ENCODE data around the gene DOCK11.

The DOCK11 gene

DNA sequence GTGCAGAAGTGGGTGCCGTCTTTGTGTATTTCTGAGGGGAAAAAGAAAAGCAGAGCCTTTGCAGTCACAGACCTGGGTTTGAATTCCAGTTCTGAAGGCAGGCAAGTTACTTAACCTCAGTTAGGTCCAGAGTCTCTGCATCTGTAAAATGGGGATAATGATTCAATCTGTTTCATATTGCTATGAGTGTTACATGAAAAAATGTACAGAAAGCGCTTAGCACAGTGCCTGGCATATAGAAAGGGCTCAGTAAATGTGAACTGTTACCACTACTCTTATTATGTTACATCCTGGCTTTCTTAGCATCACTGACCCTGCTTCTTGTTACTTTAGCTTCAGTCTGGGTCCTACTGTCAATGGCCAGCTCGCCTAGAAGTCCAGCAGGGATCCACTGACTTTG is 45.9 kb downstream of the DOCK11 start:
- no peak for TF ChIP-seq SIN3A (IDR thresholded peaks at IDR 0.05; ENCODE audit: borderline replicate concordance, insufficient read depth, low read length)
- no peak for TF ChIP-seq POLR2AphosphoS5 (IDR thresholded peaks at IDR 0.05; ENCODE audit: low read depth, low read length)
- TF ChIP-seq FOXP2 (optimal IDR thresholded peaks at IDR 0.05; ENCODE audit: borderline replicate concordance, extremely low read depth, extremely low read length, insufficient read depth), result no peak
- TF ChIP-seq, protein P1, sequence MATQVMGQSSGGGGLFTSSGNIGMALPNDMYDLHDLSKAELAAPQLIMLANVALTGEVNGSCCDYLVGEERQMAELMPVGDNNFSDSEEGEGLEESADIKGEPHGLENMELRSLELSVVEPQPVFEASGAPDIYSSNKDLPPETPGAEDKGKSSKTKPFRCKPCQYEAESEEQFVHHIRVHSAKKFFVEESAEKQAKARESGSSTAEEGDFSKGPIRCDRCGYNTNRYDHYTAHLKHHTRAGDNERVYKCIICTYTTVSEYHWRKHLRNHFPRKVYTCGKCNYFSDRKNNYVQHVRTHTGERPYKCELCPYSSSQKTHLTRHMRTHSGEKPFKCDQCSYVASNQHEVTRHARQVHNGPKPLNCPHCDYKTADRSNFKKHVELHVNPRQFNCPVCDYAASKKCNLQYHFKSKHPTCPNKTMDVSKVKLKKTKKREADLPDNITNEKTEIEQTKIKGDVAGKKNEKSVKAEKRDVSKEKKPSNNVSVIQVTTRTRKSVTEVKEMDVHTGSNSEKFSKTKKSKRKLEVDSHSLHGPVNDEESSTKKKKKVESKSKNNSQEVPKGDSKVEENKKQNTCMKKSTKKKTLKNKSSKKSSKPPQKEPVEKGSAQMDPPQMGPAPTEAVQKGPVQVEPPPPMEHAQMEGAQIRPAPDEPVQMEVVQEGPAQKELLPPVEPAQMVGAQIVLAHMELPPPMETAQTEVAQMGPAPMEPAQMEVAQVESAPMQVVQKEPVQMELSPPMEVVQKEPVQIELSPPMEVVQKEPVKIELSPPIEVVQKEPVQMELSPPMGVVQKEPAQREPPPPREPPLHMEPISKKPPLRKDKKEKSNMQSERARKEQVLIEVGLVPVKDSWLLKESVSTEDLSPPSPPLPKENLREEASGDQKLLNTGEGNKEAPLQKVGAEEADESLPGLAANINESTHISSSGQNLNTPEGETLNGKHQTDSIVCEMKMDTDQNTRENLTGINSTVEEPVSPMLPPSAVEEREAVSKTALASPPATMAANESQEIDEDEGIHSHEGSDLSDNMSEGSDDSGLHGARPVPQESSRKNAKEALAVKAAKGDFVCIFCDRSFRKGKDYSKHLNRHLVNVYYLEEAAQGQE (IDR thresholded peaks at IDR 0.05; ENCODE audit: insufficient read depth in 1 of 2, low read depth in 2 of 2, low read length in 2 of 2), result no peak
- TF ChIP-seq TAF1 (IDR thresholded peaks at IDR 0.05; ENCODE audit: borderline replicate concordance, insufficient read depth, low read length), result no peak

DNA sequence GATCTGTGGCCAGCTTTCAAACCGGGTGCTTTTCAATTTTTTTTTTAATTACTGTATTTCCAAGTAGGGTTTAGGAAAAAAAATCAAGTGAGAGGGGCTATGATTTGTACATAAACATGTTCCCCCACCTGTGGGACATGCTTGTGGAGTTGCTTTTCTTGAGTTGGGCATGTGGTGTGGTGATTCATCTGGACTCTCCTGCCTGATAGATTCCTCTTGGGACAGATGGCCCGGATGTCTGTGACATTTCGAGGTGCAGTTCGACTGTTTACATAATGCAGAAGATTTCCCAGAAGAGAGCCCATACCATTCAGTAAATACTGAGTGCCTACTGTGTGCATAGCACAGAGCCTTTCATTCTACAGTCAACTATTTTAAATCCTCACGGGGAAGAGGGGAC is 49.9 kb downstream of the DOCK11 start:
- TF ChIP-seq FOXP2 (optimal IDR thresholded peaks at IDR 0.05; ENCODE audit: borderline replicate concordance, extremely low read depth, extremely low read length, insufficient read depth), result no peak

DNA sequence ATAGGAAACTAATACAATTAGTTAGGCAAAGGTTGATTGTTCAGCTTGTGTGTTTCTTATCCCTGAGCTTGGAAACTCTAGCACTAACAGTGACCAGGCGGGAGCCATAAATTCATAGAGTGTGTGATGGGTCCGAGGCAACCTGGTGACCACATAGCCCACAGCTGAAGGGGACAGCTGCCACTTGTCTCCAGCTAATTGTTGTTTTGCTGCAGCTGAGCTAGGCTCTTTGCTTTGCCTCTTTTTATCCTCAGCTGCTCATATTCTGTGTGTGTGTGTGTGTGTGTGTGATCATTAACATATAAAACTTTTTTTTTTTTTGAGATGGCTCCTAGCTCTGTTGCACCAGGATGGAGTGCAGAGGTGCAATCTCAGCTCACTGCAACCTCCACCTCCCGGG is 53.2 kb downstream of the DOCK11 start:
- no peak for TF ChIP-seq TAF1 (IDR thresholded peaks at IDR 0.05; ENCODE audit: borderline replicate concordance, insufficient read depth, low read length)
- TF ChIP-seq, protein P1 (IDR thresholded peaks at IDR 0.05; ENCODE audit: insufficient read depth in 1 of 2, low read depth in 2 of 2, low read length in 2 of 2), result no peak
- no peak for TF ChIP-seq SIN3A (IDR thresholded peaks at IDR 0.05; ENCODE audit: borderline replicate concordance, insufficient read depth, low read length)
- no peak for TF ChIP-seq POLR2AphosphoS5 (IDR thresholded peaks at IDR 0.05; ENCODE audit: low read depth, low read length)
- TF ChIP-seq FOXP2 (optimal IDR thresholded peaks at IDR 0.05; ENCODE audit: borderline replicate concordance, extremely low read depth, extremely low read length, insufficient read depth), result no peak

DNA sequence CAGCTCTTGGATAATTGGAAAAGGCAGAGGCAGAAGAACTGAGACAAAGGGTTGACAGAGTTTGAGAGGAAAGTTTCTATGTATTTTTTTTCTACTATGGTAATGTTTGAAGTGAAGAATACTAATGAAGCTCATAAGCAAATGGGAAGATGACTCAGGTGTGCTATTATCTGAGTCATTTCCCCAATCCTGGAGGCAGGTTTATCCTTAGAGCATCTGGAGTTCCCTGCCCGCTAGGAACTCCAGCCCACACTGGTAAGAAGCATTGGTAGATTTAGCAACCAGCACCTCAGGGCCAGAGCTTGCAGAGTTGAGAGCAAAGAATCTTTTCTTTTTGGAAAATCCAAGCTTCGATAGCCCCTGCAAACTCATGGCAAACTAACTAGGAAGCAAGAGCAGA is 55.2 kb downstream of the DOCK11 start:
- TF ChIP-seq, protein P1 (IDR thresholded peaks at IDR 0.05; ENCODE audit: insufficient read depth in 1 of 2, low read depth in 2 of 2, low read length in 2 of 2), result no peak
- TF ChIP-seq TAF1 (IDR thresholded peaks at IDR 0.05; ENCODE audit: borderline replicate concordance, insufficient read depth, low read length), result no peak
- no peak for TF ChIP-seq POLR2AphosphoS5 (IDR thresholded peaks at IDR 0.05; ENCODE audit: low read depth, low read length)
- no peak for TF ChIP-seq SIN3A (IDR thresholded peaks at IDR 0.05; ENCODE audit: borderline replicate concordance, insufficient read depth, low read length)
- TF ChIP-seq FOXP2 (optimal IDR thresholded peaks at IDR 0.05; ENCODE audit: borderline replicate concordance, extremely low read depth, extremely low read length, insufficient read depth), result no peak

DNA sequence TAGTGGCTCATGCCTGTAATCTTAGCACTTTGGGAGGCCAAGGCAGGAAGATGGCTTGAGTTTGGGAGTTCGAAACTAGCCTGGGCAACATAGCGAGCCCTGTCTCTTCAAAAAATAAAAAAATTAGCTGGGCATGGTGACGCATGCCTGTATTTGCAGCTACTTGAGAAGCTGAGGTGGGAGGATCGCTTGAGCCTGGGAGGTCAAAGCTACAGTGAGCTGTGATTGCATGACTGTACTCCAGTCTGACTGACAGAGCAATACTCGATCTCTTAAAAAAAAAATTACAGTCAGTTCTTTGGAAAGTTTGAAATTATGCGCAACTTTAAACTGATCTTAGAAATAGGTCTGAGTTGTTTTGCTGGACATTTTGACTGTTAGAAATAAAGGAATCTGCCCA is 55.8 kb downstream of the DOCK11 start:
- TF ChIP-seq, protein P1 (IDR thresholded peaks at IDR 0.05; ENCODE audit: insufficient read depth in 1 of 2, low read depth in 2 of 2, low read length in 2 of 2), result no peak
- TF ChIP-seq SIN3A (IDR thresholded peaks at IDR 0.05; ENCODE audit: borderline replicate concordance, insufficient read depth, low read length), result no peak

Data from PFSK-1 (cell line).